ENCODE data around the gene RAB20.
"Not testable (repeated sequence)": the region's sequence is repeated elsewhere in the genome, so short reads cannot be mapped to it uniquely, and the experiment has no call there.

Gene RAB20

GRCh38 chr13:110491869-110492678 is 69.4 kb downstream of the RAB20 start:
- H3K9me3 ChIP-seq (ENCODE audit: control insufficient read depth, insufficient read depth, low read length) = peaks cover 3% of the 10 kb centered on the region
- H3K4me3 ChIP-seq (ENCODE audit: low read depth, low read length) = no peak overlapping the region
- H3K27me3 ChIP-seq (ENCODE audit: control insufficient read depth, insufficient read depth, low read length) = no peaks in the 10 kb centered on the region
- peaks cover under 1% of the 10 kb centered on the region for H3K4me1 ChIP-seq (ENCODE audit: control insufficient read depth, insufficient read depth, low read length)
- no peak overlapping the region for H3K9ac ChIP-seq (ENCODE audit: low read depth, low read length)
- peaks cover 39% of the 10 kb centered on the region for H3K36me3 ChIP-seq (ENCODE audit: control insufficient read depth, insufficient read depth, low read length)

- Histone ChIP-seq H3K4me3 (ENCODE audit: low read depth, low read length) (no peak overlapping the region), H3K36me3 (ENCODE audit: control insufficient read depth, insufficient read depth, low read length) (peaks cover 21% of the 10 kb centered on the region), H3K4me1 (ENCODE audit: control insufficient read depth, insufficient read depth, low read length) (peaks cover 12% of the 10 kb centered on the region), H3K9ac (ENCODE audit: low read depth, low read length) (no peak overlapping the region), H3K9me3 (ENCODE audit: control insufficient read depth, insufficient read depth, low read length) (no peaks in the 10 kb centered on the region), H3K27me3 (ENCODE audit: control insufficient read depth, insufficient read depth, low read length) (no peaks in the 10 kb centered on the region)
Measured at GRCh38 chr13:110490009-110490770, 71.3 kb downstream of the RAB20 start.

- not testable (repeated sequence) for H3K9me3 ChIP-seq (ENCODE audit: control insufficient read depth, insufficient read depth, low read length); H3K9ac ChIP-seq (ENCODE audit: low read depth, low read length); H3K4me3 ChIP-seq (ENCODE audit: low read depth, low read length); H3K27me3 ChIP-seq (ENCODE audit: control insufficient read depth, insufficient read depth, low read length)
- peaks cover 14% of the 10 kb centered on the region for H3K36me3 ChIP-seq (ENCODE audit: control insufficient read depth, insufficient read depth, low read length)
- H3K4me1 ChIP-seq (ENCODE audit: control insufficient read depth, insufficient read depth, low read length) = peaks cover 12% of the 10 kb centered on the region
Measured at GRCh38 chr13:110486880-110487279, 74.6 kb downstream of the RAB20 start.

GRCh38 chr13:110486061-110486715 is 75.3 kb downstream of the RAB20 start:
- H3K9me3 ChIP-seq (ENCODE audit: control insufficient read depth, insufficient read depth, low read length) = no peaks in the 10 kb centered on the region
- peaks cover 12% of the 10 kb centered on the region for H3K4me1 ChIP-seq (ENCODE audit: control insufficient read depth, insufficient read depth, low read length)
- H3K9ac ChIP-seq (ENCODE audit: low read depth, low read length) = peak overlapping the region; percentile 48
- H3K4me3 ChIP-seq (ENCODE audit: low read depth, low read length) = no peak overlapping the region
- peaks cover 10% of the 10 kb centered on the region for H3K36me3 ChIP-seq (ENCODE audit: control insufficient read depth, insufficient read depth, low read length)
- no peaks in the 10 kb centered on the region for H3K27me3 ChIP-seq (ENCODE audit: control insufficient read depth, insufficient read depth, low read length)

GRCh38 chr13:110485604-110486003 is 75.9 kb downstream of the RAB20 start:
- no peak overlapping the region for H3K4me3 ChIP-seq (ENCODE audit: low read depth, low read length)
- H3K4me1 ChIP-seq (ENCODE audit: control insufficient read depth, insufficient read depth, low read length) = peaks cover 12% of the 10 kb centered on the region
- H3K27me3 ChIP-seq (ENCODE audit: control insufficient read depth, insufficient read depth, low read length) = no peaks in the 10 kb centered on the region
- H3K36me3 ChIP-seq (ENCODE audit: control insufficient read depth, insufficient read depth, low read length) = peaks cover 5% of the 10 kb centered on the region
- no peaks in the 10 kb centered on the region for H3K9me3 ChIP-seq (ENCODE audit: control insufficient read depth, insufficient read depth, low read length)
- H3K9ac ChIP-seq (ENCODE audit: low read depth, low read length) = peak overlapping the region; percentile 48

GRCh38 chr13:110484290-110485048 is 77.1 kb downstream of the RAB20 start:
- Histone ChIP-seq H3K4me3 (ENCODE audit: low read depth, low read length) (no peak overlapping the region), H3K9ac (ENCODE audit: low read depth, low read length) (no peak overlapping the region), H3K27me3 (ENCODE audit: control insufficient read depth, insufficient read depth, low read length) (no peaks in the 10 kb centered on the region), H3K4me1 (ENCODE audit: control insufficient read depth, insufficient read depth, low read length) (peaks cover 12% of the 10 kb centered on the region), H3K9me3 (ENCODE audit: control insufficient read depth, insufficient read depth, low read length) (no peaks in the 10 kb centered on the region), H3K36me3 (ENCODE audit: control insufficient read depth, insufficient read depth, low read length) (peaks cover 5% of the 10 kb centered on the region)

GRCh38 chr13:110483386-110483968 is 78.0 kb downstream of the RAB20 start:
- H3K9me3 ChIP-seq (ENCODE audit: control insufficient read depth, insufficient read depth, low read length) = no peaks in the 10 kb centered on the region
- H3K36me3 ChIP-seq (ENCODE audit: control insufficient read depth, insufficient read depth, low read length) = peaks cover 5% of the 10 kb centered on the region
- H3K4me1 ChIP-seq (ENCODE audit: control insufficient read depth, insufficient read depth, low read length) = peaks cover 12% of the 10 kb centered on the region
- H3K4me3 ChIP-seq (ENCODE audit: low read depth, low read length) = no peak overlapping the region
- no peaks in the 10 kb centered on the region for H3K27me3 ChIP-seq (ENCODE audit: control insufficient read depth, insufficient read depth, low read length)
- H3K9ac ChIP-seq (ENCODE audit: low read depth, low read length) = no peak overlapping the region

- H3K9me3 ChIP-seq (ENCODE audit: control insufficient read depth, insufficient read depth, low read length) = no peaks in the 10 kb centered on the region
- no peak overlapping the region for H3K9ac ChIP-seq (ENCODE audit: low read depth, low read length)
- H3K27me3 ChIP-seq (ENCODE audit: control insufficient read depth, insufficient read depth, low read length) = no peaks in the 10 kb centered on the region
- H3K36me3 ChIP-seq (ENCODE audit: control insufficient read depth, insufficient read depth, low read length) = peaks cover 5% of the 10 kb centered on the region
- no peaks in the 10 kb centered on the region for H3K4me1 ChIP-seq (ENCODE audit: control insufficient read depth, insufficient read depth, low read length)
- H3K4me3 ChIP-seq (ENCODE audit: low read depth, low read length) = no peak overlapping the region
Measured at GRCh38 chr13:110480161-110480560, 81.4 kb downstream of the RAB20 start.

- no peaks in the 10 kb centered on the region for H3K27me3 ChIP-seq (ENCODE audit: control insufficient read depth, insufficient read depth, low read length)
- H3K4me1 ChIP-seq (ENCODE audit: control insufficient read depth, insufficient read depth, low read length) = no peaks in the 10 kb centered on the region
- no peaks in the 10 kb centered on the region for H3K9me3 ChIP-seq (ENCODE audit: control insufficient read depth, insufficient read depth, low read length)
- no peak overlapping the region for H3K9ac ChIP-seq (ENCODE audit: low read depth, low read length)
- H3K4me3 ChIP-seq (ENCODE audit: low read depth, low read length) = no peak overlapping the region
- H3K36me3 ChIP-seq (ENCODE audit: control insufficient read depth, insufficient read depth, low read length) = peaks cover 9% of the 10 kb centered on the region
Measured at GRCh38 chr13:110479648-110480047, 81.9 kb downstream of the RAB20 start.

- Histone ChIP-seq H3K4me1 (ENCODE audit: control insufficient read depth, insufficient read depth, low read length) (no peaks in the 10 kb centered on the region), H3K36me3 (ENCODE audit: control insufficient read depth, insufficient read depth, low read length) (peaks cover 12% of the 10 kb centered on the region), H3K9me3 (ENCODE audit: control insufficient read depth, insufficient read depth, low read length) (no peaks in the 10 kb centered on the region), H3K9ac (ENCODE audit: low read depth, low read length) (no peak overlapping the region), H3K27me3 (ENCODE audit: control insufficient read depth, insufficient read depth, low read length) (no peaks in the 10 kb centered on the region), H3K4me3 (ENCODE audit: low read depth, low read length) (no peak overlapping the region)
Measured at GRCh38 chr13:110479215-110479545, 82.3 kb downstream of the RAB20 start.

All from iPS-15b (cell line).